Neuronal stem cell (in vitro differentiated cells): ENCODE measurements around the gene MYORG.

Source experiments
- DNase-seq: peaks from one replicate; pipeline ENCODE4 v3.0.0-alpha.2; 2013; ENCODE audit warnings: low spot score
- H2AFZ ChIP-seq: one replicate; pipeline ENCODE4 v1.6.1; 2013; ENCODE audit warnings: mild to moderate bottlenecking, low read length, inconsistent platforms
- H2AK5ac ChIP-seq: 2 replicates; pipeline ENCODE4 v1.6.1; 2013; ENCODE audit warnings: low read depth, mild to moderate bottlenecking, inconsistent platforms, low read length, moderate library complexity, mixed read lengths
- H2BK120ac ChIP-seq: 2 replicates; pipeline ENCODE4 v1.6.1; 2013; ENCODE audit warnings: low read depth, mild to moderate bottlenecking, inconsistent platforms, low read length, moderate library complexity, mixed read lengths
- H2BK12ac ChIP-seq: one replicate; pipeline ENCODE4 v1.6.1; 2013; ENCODE audit warnings: low read length, inconsistent platforms
- H2BK15ac ChIP-seq: 2 replicates; pipeline ENCODE4 v1.6.1; 2013; ENCODE audit warnings: mild to moderate bottlenecking, low read length, inconsistent platforms, mixed read lengths
- H2BK5ac ChIP-seq: one replicate; pipeline ENCODE4 v1.6.1; 2013; ENCODE audit warnings: inconsistent platforms, mild to moderate bottlenecking, low read length, moderate library complexity
- H3K14ac ChIP-seq: one replicate; pipeline ENCODE4 v1.6.1; 2013; ENCODE audit warnings: low read length, inconsistent platforms
- H3K18ac ChIP-seq: 2 replicates; pipeline ENCODE4 v1.6.1; 2013; ENCODE audit warnings: low read length, inconsistent platforms
- H3K23ac ChIP-seq: 2 replicates; pipeline ENCODE4 v1.6.1; 2013; ENCODE audit warnings: low read depth, mild to moderate bottlenecking, mixed read lengths, low read length, inconsistent platforms; ENCODE audit not compliant: poor library complexity
- H3K27ac ChIP-seq: replicated peaks from 3 replicates; pipeline ENCODE4 v1.5.1; 2013; ENCODE audit warnings: low read length, inconsistent platforms
- H3K27me3 ChIP-seq, 3 experiments: 2 replicates each; pipeline ENCODE4 v1.6.1; 2013; ENCODE audit warnings: low read length in 3 of 3, mild to moderate bottlenecking in 2 of 3, inconsistent platforms in 1 of 3, low read depth in 1 of 3, mixed read lengths in 1 of 3, moderate library complexity in 1 of 3; ENCODE audit not compliant: control insufficient read depth in 3 of 3, insufficient read depth in 3 of 3
- H3K36me3 ChIP-seq, 2 donors: replicated peaks in 1 of 2; 2 replicates each; pipeline ENCODE4 v1.6.1; 2013; ENCODE audit warnings: low read length in 2 of 2; ENCODE audit not compliant: control insufficient read depth in 2 of 2, insufficient read depth in 2 of 2
- H3K4ac ChIP-seq: 2 replicates; pipeline ENCODE4 v1.6.1; 2013; ENCODE audit warnings: inconsistent platforms, mild to moderate bottlenecking, low read length, moderate library complexity
- H3K4me1 ChIP-seq, 2 donors: 1 replicate in 1 of 2; 2 replicates in 1 of 2; pipeline ENCODE4 v1.6.1; 2013; ENCODE audit warnings: low read length in 2 of 2, low read depth in 1 of 2; ENCODE audit not compliant: control insufficient read depth in 2 of 2, insufficient read depth in 1 of 2
- H3K4me2 ChIP-seq: one replicate; pipeline ENCODE4 v1.6.1; 2013; ENCODE audit warnings: mild to moderate bottlenecking, low read length, inconsistent platforms; ENCODE audit not compliant: insufficient read depth, poor library complexity, severe bottlenecking
- H3K4me3 ChIP-seq, 2 donors: 2 replicates each; pipeline ENCODE4 v1.5.1; 2013; ENCODE audit warnings: low read length in 2 of 2, mild to moderate bottlenecking in 2 of 2, inconsistent platforms in 1 of 2, moderate library complexity in 1 of 2
- H3K79me1 ChIP-seq: one replicate; pipeline ENCODE4 v1.6.1; 2013; ENCODE audit warnings: low read depth, mild to moderate bottlenecking, inconsistent platforms, low read length, moderate library complexity
- H3K9ac ChIP-seq: one replicate; pipeline ENCODE4 v1.6.1; 2013; ENCODE audit warnings: mild to moderate bottlenecking, low read depth, low read length, inconsistent platforms; ENCODE audit not compliant: poor library complexity
- H3K9me3 ChIP-seq, 2 donors: replicated peaks in 1 of 2; 2 replicates each; pipeline versions ENCODE3 to v1.6.1; 2013; ENCODE audit warnings: low read length in 2 of 2, mild to moderate bottlenecking in 2 of 2, inconsistent platforms in 1 of 2, low read depth in 1 of 2, mixed read lengths in 1 of 2, moderate library complexity in 1 of 2; ENCODE audit not compliant: control insufficient read depth in 2 of 2, insufficient read depth in 1 of 2
- H4K8ac ChIP-seq: one replicate; pipeline ENCODE4 v1.6.1; 2013; ENCODE audit warnings: low read depth, mild to moderate bottlenecking, inconsistent platforms, low read length, moderate library complexity
- H4K91ac ChIP-seq: one replicate; pipeline ENCODE4 v1.6.1; 2013; ENCODE audit warnings: low read length, low read depth, mild to moderate bottlenecking, inconsistent platforms; ENCODE audit not compliant: poor library complexity
- WGBS, 2 donors: extraction: QIAGEN DNeasy Blood & Tissue Kit; methylation state at CpG; one replicate each; pipeline ENCODE4 v1.1.7; 2013; ENCODE audit warnings: missing lambda C conversion rate in 2 of 2, mixed read lengths in 1 of 2; ENCODE audit not compliant: insufficient read length in 2 of 2, insufficient replicate concordance in 1 of 2; ENCODE audit errors: extremely low coverage in 2 of 2; 5-methylcytosine and 5-hydroxymethylcytosine counted together

Gene MYORG

DNA sequence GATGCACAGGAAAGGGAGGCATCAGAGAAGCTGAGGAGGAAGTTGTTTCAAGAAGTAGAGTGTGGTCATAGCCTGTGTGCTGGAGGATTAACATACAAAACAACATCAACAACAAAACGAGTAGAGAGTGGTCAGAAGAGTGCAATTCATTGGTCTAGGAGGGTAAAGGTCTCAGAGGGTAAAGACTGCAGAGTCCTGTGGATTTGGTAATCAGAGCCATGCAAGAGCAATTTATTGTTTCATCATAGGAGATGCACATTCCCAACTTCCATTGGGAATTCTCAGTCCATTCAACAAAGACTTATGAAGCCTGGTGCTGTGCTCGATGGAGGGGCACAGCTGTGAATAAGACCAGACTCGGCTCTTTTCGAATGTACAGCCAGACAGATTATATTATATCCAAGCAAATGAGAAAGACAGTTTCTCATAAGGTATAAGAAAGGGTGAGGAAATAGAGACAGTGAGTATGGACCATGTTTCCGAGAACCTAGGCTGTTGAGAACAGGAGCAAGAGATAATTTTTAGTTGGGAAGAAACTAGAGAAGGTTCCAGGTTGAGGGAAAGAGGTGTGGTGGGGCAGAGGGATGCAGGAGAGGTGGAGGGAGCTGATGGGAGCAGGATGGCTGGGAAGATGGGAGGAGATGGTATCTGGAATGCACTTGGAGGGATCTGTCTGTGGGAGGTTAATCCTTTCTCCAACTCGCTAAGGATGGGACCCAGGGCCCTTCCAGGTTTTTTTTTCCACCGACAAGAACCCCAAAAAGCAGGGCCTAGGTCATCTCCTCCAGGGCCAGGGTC lies 7.9 kb upstream of the MYORG start:
- Histone ChIP-seq H2AFZ (no peak overlapping the region), H3K14ac (no peak overlapping the region), H3K27ac (no peak overlapping the region), H3K23ac (no peak overlapping the region), H2BK12ac (no peak overlapping the region), H3K4me3 (no peak overlapping the region), H3K9ac (no peak overlapping the region), H2AK5ac (no peak overlapping the region), H2BK15ac (no peak overlapping the region), H3K4me1 (peaks cover 10 to 14% of the 10 kb centered on the region in 2 donors), H2BK5ac (no peak overlapping the region), H4K91ac (no peak overlapping the region), H3K27me3 (peaks cover 7 to 37% (median 32%) of the 10 kb centered on the region in 3 experiments), H3K4ac (no peak overlapping the region), H3K36me3 (no peaks in the 10 kb centered on the region), H3K9me3 (no peaks in the 10 kb centered on the region), H3K4me2 (peak overlapping the region; percentile 4), H2BK120ac (no peak overlapping the region), H4K8ac (no peak overlapping the region), H3K18ac (no peak overlapping the region), H3K79me1 (no peaks in the 10 kb centered on the region)
- no CpG with 5 or more reads among the region's 7 CpGs for WGBS, 2 donors
- DNase-seq: no peak

DNA sequence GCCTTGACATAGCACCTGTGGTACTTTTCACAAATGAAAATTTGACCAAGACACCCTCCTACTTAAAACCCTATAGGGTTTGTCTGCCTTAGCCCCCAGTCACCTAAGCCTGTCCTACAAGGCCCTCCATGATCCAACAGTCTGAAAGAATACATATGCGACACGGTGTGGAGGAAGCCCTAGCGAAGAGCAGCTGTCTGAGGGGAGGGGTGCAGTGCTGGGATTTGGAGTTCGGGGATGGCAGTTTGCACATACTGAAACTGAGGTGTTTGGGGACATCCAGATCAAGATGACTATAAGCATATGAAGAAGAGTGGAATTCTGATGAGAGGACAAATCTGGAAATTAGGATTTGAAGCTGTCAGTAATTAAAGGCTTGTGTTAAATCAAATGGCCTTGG lies 7.2 kb upstream of the MYORG start:
- Histone ChIP-seq H3K4ac (no peak overlapping the region), H3K23ac (no peak overlapping the region), H3K14ac (no peak overlapping the region), H3K9ac (no peak overlapping the region), H2AFZ (no peak overlapping the region), H4K8ac (no peak overlapping the region), H3K27ac (no peak overlapping the region), H3K27me3 (peaks cover 7 to 39% (median 37%) of the 10 kb centered on the region in 3 experiments), H2BK5ac (no peak overlapping the region), H2AK5ac (no peak overlapping the region), H2BK120ac (no peak overlapping the region), H4K91ac (no peak overlapping the region), H3K36me3 (no peaks in the 10 kb centered on the region), H3K79me1 (no peaks in the 10 kb centered on the region), H2BK15ac (no peak overlapping the region), H3K4me3 (no peak overlapping the region), H3K18ac (no peak overlapping the region), H3K4me1 (peaks cover 10 to 14% of the 10 kb centered on the region in 2 donors), H3K9me3 (no peaks in the 10 kb centered on the region), H2BK12ac (no peak overlapping the region), H3K4me2 (no peak overlapping the region)
- no peak for DNase-seq
- no CpG with 5 or more reads among the region's 4 CpGs for WGBS, 2 donors

GRCh38 chr9:34382879-34383278 lies 6.2 kb upstream of the MYORG start:
- no peak overlapping the region for H3K4me3 ChIP-seq
- no peak overlapping the region for H2BK5ac ChIP-seq
- no peak overlapping the region for H3K18ac ChIP-seq
- no peak overlapping the region for H3K14ac ChIP-seq
- H3K9ac ChIP-seq: no peak overlapping the region
- no peaks in the 10 kb centered on the region for H3K79me1 ChIP-seq
- H2BK120ac ChIP-seq: no peak overlapping the region
- no peak overlapping the region for H4K8ac ChIP-seq
- no peak overlapping the region for H3K23ac ChIP-seq
- H3K4ac ChIP-seq: no peak overlapping the region
- H3K36me3 ChIP-seq: no peaks in the 10 kb centered on the region
- H2AFZ ChIP-seq: no peak overlapping the region
- WGBS, 2 donors: no CpG with 5 or more reads among the region's 3 CpGs
- H3K27ac ChIP-seq: no peak overlapping the region
- peaks cover 7 to 46% (median 45%) of the 10 kb centered on the region in 3 experiments for H3K27me3 ChIP-seq
- H2BK12ac ChIP-seq: no peak overlapping the region
- no peaks in the 10 kb centered on the region for H3K9me3 ChIP-seq
- H3K4me1 ChIP-seq: peaks cover 10 to 14% of the 10 kb centered on the region in 2 donors
- H2AK5ac ChIP-seq: no peak overlapping the region
- no peak overlapping the region for H3K4me2 ChIP-seq
- no peak overlapping the region for H2BK15ac ChIP-seq
- no peak for DNase-seq
- H4K91ac ChIP-seq: no peak overlapping the region

DNA sequence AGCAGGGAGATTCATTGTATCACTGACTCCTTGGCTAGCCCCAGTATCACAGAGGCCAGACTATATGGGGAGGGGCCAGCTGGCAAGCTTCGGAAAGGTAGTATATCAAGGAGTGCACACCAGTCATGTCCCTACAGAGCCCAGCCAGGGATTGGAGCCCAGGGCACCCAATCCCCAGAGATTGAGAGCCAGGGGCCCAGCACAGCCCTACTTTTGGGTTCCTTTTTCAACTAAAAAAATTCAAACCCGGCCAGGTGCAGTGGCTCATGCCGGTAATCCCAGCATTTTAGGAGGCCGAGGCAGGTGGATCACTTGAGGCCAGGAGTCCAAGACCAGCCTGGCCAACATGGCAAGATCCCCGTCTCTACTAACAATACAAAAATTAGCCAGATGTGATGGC lies 5.4 kb upstream of the MYORG start:
- no peak overlapping the region for H3K4me3 ChIP-seq
- H3K27me3 ChIP-seq: peaks cover 7 to 50% (median 45%) of the 10 kb centered on the region in 3 experiments
- H3K79me1 ChIP-seq: no peaks in the 10 kb centered on the region
- no peak overlapping the region for H3K23ac ChIP-seq
- H2AK5ac ChIP-seq: no peak overlapping the region
- no peak overlapping the region for H4K8ac ChIP-seq
- no peak overlapping the region for H2BK15ac ChIP-seq
- DNase-seq: no peak
- H2BK120ac ChIP-seq: no peak overlapping the region
- no peaks in the 10 kb centered on the region for H3K9me3 ChIP-seq
- WGBS, 2 donors: no CpG with 5 or more reads among the region's 5 CpGs
- H3K4me1 ChIP-seq: peaks cover 10 to 15% of the 10 kb centered on the region in 2 donors
- no peak overlapping the region for H3K4me2 ChIP-seq
- no peak overlapping the region for H4K91ac ChIP-seq
- H2BK5ac ChIP-seq: no peak overlapping the region
- no peak overlapping the region for H3K9ac ChIP-seq
- H3K27ac ChIP-seq: no peak overlapping the region
- H2BK12ac ChIP-seq: no peak overlapping the region
- H2AFZ ChIP-seq: no peak overlapping the region
- H3K18ac ChIP-seq: no peak overlapping the region
- H3K36me3 ChIP-seq: no peaks in the 10 kb centered on the region
- H3K14ac ChIP-seq: no peak overlapping the region
- H3K4ac ChIP-seq: no peak overlapping the region
